ENCODE data around the gene SMURF2.

SMURF2 gene

GRCh38 chr17:64565563-64565962 is 96.5 kb downstream of the SMURF2 start:
- no peak for TF ChIP-seq CTCF (IDR thresholded peaks at IDR 0.05; ENCODE audit: extremely low read depth, missing control alignments)
- DNase-seq (ENCODE audit: low spot score) = no peak

GRCh38 chr17:64564098-64564497 is 98.0 kb downstream of the SMURF2 start:
- TF ChIP-seq CTCF (IDR thresholded peaks at IDR 0.05; ENCODE audit: extremely low read depth, missing control alignments) = no peak
- DNase-seq (ENCODE audit: low spot score) = no peak

GRCh38 chr17:64555281-64555680 is 106.8 kb downstream of the SMURF2 start:
- no peak for DNase-seq (ENCODE audit: low spot score)
- no peak for TF ChIP-seq CTCF (IDR thresholded peaks at IDR 0.05; ENCODE audit: extremely low read depth, missing control alignments)

GRCh38 chr17:64554028-64554637 is 108.0 kb downstream of the SMURF2 start:
- TF ChIP-seq CTCF (IDR thresholded peaks at IDR 0.05; ENCODE audit: extremely low read depth, missing control alignments) = no peak

GRCh38 chr17:64551461-64551860 is 110.6 kb downstream of the SMURF2 start:
- no peak for TF ChIP-seq CTCF (IDR thresholded peaks at IDR 0.05; ENCODE audit: extremely low read depth, missing control alignments)
- no peak for DNase-seq (ENCODE audit: low spot score)

More at GRCh38 chr17:64554028-64554637, 108.0 kb downstream of the SMURF2 start:
- DNase-seq (ENCODE audit: low spot score) = no peak

GRCh38 chr17:64547319-64547718 is 114.8 kb downstream of the SMURF2 start:
- DNase-seq (ENCODE audit: low spot score) = no peak
- no peak for TF ChIP-seq CTCF (IDR thresholded peaks at IDR 0.05; ENCODE audit: extremely low read depth, missing control alignments)

GRCh38 chr17:64546716-64547115 is 115.4 kb downstream of the SMURF2 start:
- no peak for TF ChIP-seq CTCF (IDR thresholded peaks at IDR 0.05; ENCODE audit: extremely low read depth, missing control alignments)
- DNase-seq (ENCODE audit: low spot score) = no peak
